NOMO-1 treated with DMSO at 0.1 percent for 48 hours (cell line): ENCODE measurements around the gene HSPB9.

ENCODE experiments used
- DNase-seq: peaks from one replicate; lab custom pipeline; 2025; ENCODE audit not compliant: unreplicated experiment; lab: John Stamatoyannopoulos, UW

The HSPB9 gene

DNA sequence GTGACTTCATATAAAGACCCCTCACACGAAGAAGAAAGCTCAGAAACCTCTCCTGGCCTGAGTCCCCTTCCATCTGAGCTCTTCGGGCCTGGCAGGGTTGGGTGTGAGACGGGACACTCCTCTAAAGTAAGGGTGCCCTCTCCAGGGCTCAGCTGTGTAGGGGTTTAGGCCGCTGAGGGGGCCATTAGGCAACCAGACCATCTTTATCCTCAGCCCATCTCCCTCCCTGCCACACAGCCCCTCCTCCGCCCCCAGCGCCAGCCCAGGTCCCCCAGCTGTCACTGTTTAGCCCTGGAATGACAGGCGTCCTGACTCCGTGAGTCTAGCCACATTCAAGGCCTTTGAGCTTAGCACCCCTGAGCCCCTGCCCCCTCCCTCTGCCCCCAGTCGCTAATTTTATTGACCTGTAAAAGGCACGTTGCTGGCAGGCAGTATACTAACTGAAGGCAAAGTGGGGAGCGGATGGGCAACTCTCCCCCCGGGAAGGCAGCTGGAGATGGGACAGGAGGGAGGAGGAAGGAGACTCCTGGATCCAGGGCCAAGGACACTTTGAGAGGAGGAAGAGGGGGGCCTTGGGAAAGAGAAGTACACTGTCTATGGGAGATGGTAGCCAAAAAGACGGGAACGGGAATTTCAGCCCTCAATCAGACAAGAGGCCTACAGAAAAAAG lies 23.7 kb upstream of the HSPB9 start:
- no peak for DNase-seq

GRCh38 chr17:42101513-42102292 lies 20.9 kb upstream of the HSPB9 start:
- DNase-seq = peak; percentile 58

GRCh38 chr17:42103221-42103954 lies 19.2 kb upstream of the HSPB9 start:
- no peak for DNase-seq

- no peak for DNase-seq
Measured at GRCh38 chr17:42104264-42104663, 18.3 kb upstream of the HSPB9 start.

- DNase-seq = no peak
Measured at GRCh38 chr17:42106009-42106408, 16.6 kb upstream of the HSPB9 start.

DNA sequence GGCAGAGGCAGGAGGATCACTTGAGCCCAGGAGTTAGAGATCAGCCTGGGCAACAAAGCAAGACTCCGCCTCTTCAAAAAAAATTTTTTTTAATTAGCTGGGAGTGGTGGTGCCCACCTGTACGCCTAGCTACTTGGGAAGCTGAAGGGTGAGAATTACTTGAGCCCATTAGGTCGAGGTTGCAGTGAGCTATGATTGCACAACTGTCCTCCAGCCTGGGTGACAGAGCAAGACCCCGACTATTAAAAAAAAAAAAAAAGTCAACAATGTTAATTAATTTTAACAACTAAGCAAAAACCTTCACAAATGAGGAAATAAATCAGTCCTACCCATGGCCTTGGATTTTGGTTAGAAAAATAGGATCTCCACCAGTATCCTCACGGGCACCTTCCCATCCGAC lies 15.5 kb upstream of the HSPB9 start:
- DNase-seq = no peak

DNA sequence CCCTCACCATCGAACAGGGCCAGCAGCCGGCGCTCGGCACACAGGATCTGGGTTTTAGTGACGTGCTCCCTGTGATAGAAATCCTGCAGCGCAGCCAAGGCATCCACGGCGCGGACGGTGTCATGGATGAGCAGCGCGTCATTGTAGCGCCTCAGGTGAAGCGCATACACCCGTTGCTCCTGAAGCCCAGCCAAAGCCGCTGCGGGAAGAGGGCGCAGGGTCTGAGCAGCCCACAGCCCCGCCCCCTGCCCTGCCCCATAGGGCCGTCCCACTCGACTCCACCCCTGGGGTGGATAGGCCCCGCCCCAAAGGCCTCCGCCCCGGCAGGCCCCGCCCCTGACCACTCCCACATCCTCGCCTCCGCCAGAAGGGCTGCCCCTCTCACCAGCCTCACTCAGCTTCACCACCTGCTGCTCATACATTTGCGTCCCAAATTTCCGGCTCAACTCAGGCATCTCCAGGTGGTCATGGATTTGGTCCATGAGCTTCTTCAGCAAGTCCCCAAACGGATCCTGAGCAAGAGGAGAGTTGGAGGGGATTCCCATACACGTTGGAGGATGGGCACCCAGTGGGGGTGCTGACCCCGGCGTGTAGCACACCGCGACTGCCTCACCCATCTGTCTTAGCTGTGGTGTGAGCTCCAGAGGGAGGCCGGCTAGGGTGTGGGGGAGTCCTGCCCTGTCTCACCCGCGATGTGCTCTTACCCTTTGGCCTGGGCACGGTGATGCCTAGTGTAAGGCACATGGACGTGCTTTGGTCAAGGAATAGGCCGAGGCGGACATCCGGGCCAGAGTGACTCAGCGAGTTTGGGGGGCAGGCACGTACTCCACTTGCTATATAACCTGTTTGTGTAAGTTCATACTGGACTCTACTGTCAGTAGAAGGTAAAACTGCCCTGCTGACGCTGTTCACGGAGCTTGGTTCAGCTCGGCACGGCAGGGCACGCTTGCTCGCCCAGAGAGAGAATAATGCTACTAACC lies 14.7 kb upstream of the HSPB9 start:
- peak; percentile 67 for DNase-seq

DNA sequence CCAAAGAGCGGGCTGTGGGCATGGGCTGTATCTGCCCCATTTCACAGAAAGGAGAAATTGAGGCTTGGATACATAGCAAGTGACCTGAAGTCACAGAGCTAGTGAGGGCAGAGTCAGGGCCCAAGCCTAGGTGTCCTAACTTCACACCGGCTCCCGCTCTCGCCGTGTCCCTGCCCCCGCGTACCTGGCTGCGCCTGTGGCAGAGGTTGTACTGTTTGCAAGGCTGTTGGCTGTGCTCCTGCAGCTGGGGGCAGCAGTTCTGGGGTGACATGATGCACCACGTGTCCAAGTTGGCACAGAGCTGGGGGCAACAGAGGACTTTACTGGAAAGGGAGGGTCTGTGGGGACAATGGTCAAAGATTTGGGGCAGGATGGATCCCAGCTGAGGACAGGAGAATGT lies 13.5 kb upstream of the HSPB9 start:
- DNase-seq = no peak

- no peak for DNase-seq
Measured at GRCh38 chr17:42110301-42111264, 12.0 kb upstream of the HSPB9 start.

- no peak for DNase-seq
Measured at GRCh38 chr17:42111265-42111636, 11.4 kb upstream of the HSPB9 start.

GRCh38 chr17:42111871-42112551 lies 10.6 kb upstream of the HSPB9 start:
- DNase-seq = peak; percentile 12

DNA sequence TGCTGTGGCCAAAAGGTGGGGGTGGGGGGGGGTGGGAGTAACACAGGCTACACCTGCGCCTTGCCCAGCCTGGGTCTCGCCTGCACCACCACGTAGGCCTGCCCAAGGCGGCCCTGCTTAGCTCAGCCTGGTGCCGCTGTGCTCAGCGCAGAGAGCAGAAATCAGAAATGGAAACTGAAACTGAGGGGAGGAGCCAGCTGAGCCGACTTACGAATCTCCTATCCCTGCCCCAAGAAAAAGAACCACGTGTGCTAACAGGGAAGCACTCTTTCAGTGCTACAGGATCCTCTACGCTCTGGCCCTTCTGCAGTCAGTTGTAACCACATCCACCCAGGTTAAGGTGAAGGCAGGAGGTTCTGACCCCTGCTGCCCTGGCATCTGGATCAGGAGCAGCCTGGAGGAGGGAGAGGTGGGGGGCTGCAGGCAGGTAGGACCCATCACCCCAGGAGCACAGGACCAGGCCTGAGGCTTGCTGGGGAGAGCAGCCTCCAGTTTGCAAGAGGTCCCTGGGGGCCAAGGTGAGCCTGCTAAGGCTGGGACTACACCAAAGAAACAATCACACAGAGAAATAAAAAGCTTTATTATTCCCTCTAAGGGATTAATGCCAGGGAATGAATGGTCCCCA lies 9.9 kb upstream of the HSPB9 start, which contains the start of gene DHX58:
Gene DHX58, minus strand, starts transcription at position 163 of the 625 bp plus-strand sequence. CDS start 822 bp downstream, outside the sequence.
- DNase-seq = peak; percentile 96

GRCh38 chr17:42113293-42114069 lies 9.1 kb upstream of the HSPB9 start:
- no peak for DNase-seq

DNA sequence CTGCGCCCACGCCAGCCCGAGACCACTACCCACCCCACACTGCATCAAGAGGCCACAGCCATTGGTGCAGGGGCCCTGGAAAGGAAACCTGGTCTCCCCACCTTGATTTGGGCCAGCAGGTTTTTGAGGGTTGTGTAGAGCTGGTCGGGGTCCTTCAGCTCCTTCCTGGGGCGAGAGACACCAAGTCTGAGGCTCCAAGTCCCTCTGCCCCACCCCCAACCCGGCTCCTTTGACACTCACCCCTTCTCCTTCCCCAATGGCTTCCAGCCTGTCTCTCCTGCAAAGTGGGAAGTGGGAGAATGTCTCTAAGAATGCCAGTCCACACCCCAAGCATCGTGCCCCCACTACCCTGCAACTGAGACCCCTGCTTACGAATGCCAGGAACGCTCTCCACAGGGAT lies 8.5 kb upstream of the HSPB9 start:
- DNase-seq = no peak

DNA sequence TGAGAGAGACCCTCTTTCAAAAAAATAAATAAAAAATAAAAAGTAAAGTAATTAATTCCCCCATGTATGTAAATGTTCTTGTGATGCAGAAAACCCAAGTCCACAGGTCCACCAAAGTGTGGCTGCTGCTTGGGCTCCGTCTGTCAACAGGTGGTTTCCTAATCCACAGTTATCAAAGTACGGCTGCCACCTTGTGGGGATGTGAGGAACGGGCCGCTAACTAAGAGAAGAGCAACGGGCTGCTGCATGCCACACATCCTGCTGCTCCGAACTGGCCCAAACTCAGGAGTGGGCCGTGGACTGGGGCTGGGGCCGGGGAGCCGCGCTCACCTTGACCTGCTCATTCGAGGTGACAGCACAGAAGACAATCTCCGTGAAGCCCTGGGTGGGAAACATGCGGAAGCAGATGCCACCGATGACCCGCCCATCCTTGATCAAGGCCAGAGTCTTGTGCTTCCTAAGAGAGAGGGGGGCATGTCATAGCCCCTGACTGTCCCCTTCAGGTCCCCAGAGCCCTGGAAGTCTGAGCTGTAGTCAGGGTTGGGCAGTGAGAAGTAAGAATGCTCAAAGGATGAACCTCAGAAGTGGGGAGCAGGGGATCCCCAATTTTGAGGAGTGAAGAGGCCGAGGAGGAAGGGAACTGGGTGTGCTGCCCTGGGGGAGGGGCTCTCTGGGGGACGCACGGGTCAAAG lies 5.8 kb upstream of the HSPB9 start:
- peak; percentile 73 for DNase-seq

GRCh38 chr17:42117397-42118125 lies 5.0 kb upstream of the HSPB9 start:
- DNase-seq = no peak

DNA sequence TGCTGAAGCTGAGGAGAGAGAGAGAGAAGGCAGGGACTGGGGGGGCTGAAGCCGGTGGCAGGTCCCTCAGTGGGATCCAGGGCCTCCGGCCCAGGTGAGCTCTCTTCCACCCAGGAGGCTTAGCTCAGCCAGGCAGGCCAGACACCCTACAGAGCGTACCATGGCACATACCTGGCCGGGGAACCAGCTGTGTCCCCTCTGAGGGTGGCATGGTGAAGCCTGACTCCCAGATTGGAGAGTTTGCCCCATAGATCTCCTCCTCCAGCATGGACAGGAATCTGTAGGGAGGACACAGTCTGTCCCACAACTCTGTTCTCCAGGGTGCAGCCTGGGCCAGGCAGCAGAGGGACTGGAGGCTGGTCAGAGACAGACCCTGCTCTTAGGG lies 4.5 kb upstream of the HSPB9 start:
- DNase-seq = no peak
